B cell (primary cell): Measurements from ENCODE around the gene SGCA. TPM values are rescaled to one million over a fixed set of nuclear protein-coding genes. Genes with fewer than 3 reads are reported as not detected.
A peak's percentile ranks its signal among the peaks of the same experiment; 100 is the strongest.

Experiments
- ATAC-seq: fragments of 200-7000 bp; cut with Tn5 transposase; one replicate; pipeline ENCODE4 v1.10.0; 2021; ENCODE audit warnings: low read depth, mild to moderate bottlenecking, moderate number of reproducible peaks, moderate library complexity
- CTCF ChIA-PET: fragments of 350-600 bp; sonication (Branson Sonifier 250); formaldehyde crosslinking; loops from one replicate; lab custom pipeline; 2021; ENCODE audit warnings: antibody characterized with exemption, inconsistent platforms; lab: Charles Lee
- POLR2A ChIA-PET: fragments of 350-600 bp; sonication (Branson Sonifier 250); formaldehyde crosslinking; loops from one replicate; lab custom pipeline; 2021; ENCODE audit warnings: antibody characterized with exemption; lab: Charles Lee
- DNase-seq: peaks from one replicate; pipeline ENCODE4 v3.0.0; 2013
- H2AFZ ChIP-seq: 2 replicates; pipeline ENCODE4 v1.6.1; 2012; ENCODE audit warnings: mild to moderate bottlenecking, low read depth, low read length; ENCODE audit not compliant: insufficient read depth, poor library complexity, severe bottlenecking
- H3K27ac ChIP-seq, 2 donors: 1 replicate in 1 of 2; 2 replicates in 1 of 2; pipeline ENCODE4 v1.5.1; 2012 to 2013; ENCODE audit warnings: low read length in 2 of 2, mild to moderate bottlenecking in 2 of 2, moderate library complexity in 1 of 2
- H3K27me3 ChIP-seq, 4 experiments: fragments of 200-600 bp in 1 of 4; sonication (generic) in 1 of 4; replicated peaks in 1 of 4; 1 replicate in 2 of 4; 2 replicates in 2 of 4; pipeline versions ENCODE4 v1.6.1 to v1.7.0; 2013 to 2016; ENCODE audit warnings: low read length in 3 of 4, mild to moderate bottlenecking in 2 of 4, mixed read lengths in 1 of 4, moderate library complexity in 1 of 4; ENCODE audit not compliant: insufficient read depth in 4 of 4, control insufficient read depth in 3 of 4; ENCODE audit errors: control extremely low read depth in 1 of 4
- H3K36me3 ChIP-seq, 2 experiments: replicated peaks in 1 of 2; 1 replicate in 1 of 2; 2 replicates in 1 of 2; pipeline versions ENCODE4 v1.6.1 to v1.7.1; 2013; ENCODE audit warnings: low read length in 1 of 2; ENCODE audit not compliant: insufficient read depth in 2 of 2, control insufficient read depth in 1 of 2; ENCODE audit errors: control extremely low read depth in 1 of 2, extremely low read depth in 1 of 2
- H3K4me1 ChIP-seq, 2 donors: fragments of 200-600 bp in 1 of 2; sonication (generic) in 1 of 2; 1 replicate in 1 of 2; 2 replicates in 1 of 2; pipeline versions ENCODE4 v1.5.1 to v1.6.1; 2013 to 2017; ENCODE audit warnings: low read length in 2 of 2; ENCODE audit not compliant: control insufficient read depth in 2 of 2, insufficient read depth in 2 of 2
- H3K4me2 ChIP-seq: replicated peaks from 2 replicates; pipeline ENCODE3; 2012; ENCODE audit warnings: mild to moderate bottlenecking, low read depth, low read length; ENCODE audit not compliant: poor library complexity, severe bottlenecking
- H3K4me3 ChIP-seq, 5 experiments: fragments of 200-600 bp in 1 of 5; sonication (generic) in 1 of 5; 1 replicate in 3 of 5; 2 replicates in 2 of 5; pipeline versions ENCODE4 v1.5.1 to v1.7.0; 2011 to 2016; ENCODE audit warnings: low read length in 4 of 5, mild to moderate bottlenecking in 4 of 5, low read depth in 2 of 5, control low read depth in 1 of 5, moderate library complexity in 1 of 5; ENCODE audit not compliant: insufficient read depth in 1 of 5; ENCODE audit errors: control extremely low read depth in 1 of 5, extremely low read depth in 1 of 5
- H3K79me2 ChIP-seq: fragments of 200-600 bp; sonication (generic); one replicate; pipeline ENCODE4 v1.6.0; 2016; ENCODE audit warnings: low read length; ENCODE audit not compliant: control insufficient read depth, insufficient read depth
- H3K9ac ChIP-seq: fragments of 200-600 bp; sonication (generic); 2 replicates; pipeline ENCODE4 v1.6.1; 2017; ENCODE audit warnings: mild to moderate bottlenecking, low read length, moderate library complexity
- H3K9me3 ChIP-seq, 3 donors: one replicate each; pipeline versions ENCODE4 v1.6.1 to v1.7.1; 2013; ENCODE audit warnings: low read length in 2 of 3; ENCODE audit not compliant: control insufficient read depth in 2 of 3, insufficient read depth in 1 of 3; ENCODE audit errors: control extremely low read depth in 1 of 3
- H4K20me1 ChIP-seq: 2 replicates; pipeline ENCODE4 v1.6.0; 2012; ENCODE audit warnings: mild to moderate bottlenecking, low read length; ENCODE audit not compliant: insufficient read depth, control insufficient read depth, poor library complexity, severe bottlenecking
- H3K27ac Mint-ChIP-seq: one replicate; pipeline ENCODE4 v1.8.0; 2021; ENCODE audit warnings: mixed read lengths
- H3K27me3 Mint-ChIP-seq: one replicate; pipeline ENCODE4 v1.8.0; 2021; ENCODE audit warnings: mixed read lengths
- H3K4me1 Mint-ChIP-seq: one replicate; pipeline ENCODE4 v1.8.0; 2021; ENCODE audit warnings: mixed read lengths
- H3K4me3 Mint-ChIP-seq: one replicate; pipeline ENCODE4 v1.8.0; 2021; ENCODE audit warnings: mixed read lengths
- H3K9me3 Mint-ChIP-seq: one replicate; pipeline ENCODE4 v1.8.0; 2022; ENCODE audit warnings: mixed read lengths; ENCODE audit not compliant: insufficient read depth
- EZH2 ChIP-seq: IDR thresholded peaks from 2 replicates; pipeline ENCODE4 v1.6.1; 2012; ENCODE audit warnings: borderline replicate concordance, low read depth, mild to moderate bottlenecking, moderate library complexity, low read length; ENCODE audit not compliant: insufficient read depth, poor library complexity, severe bottlenecking
- WGBS: methylation state at CpG from one replicate; pipeline ENCODE4 v1.1.5; 2013; ENCODE audit warnings: missing lambda C conversion rate; ENCODE audit not compliant: insufficient coverage; 5-methylcytosine and 5-hydroxymethylcytosine counted together
- intact Hi-C: fragments of 100-400 bp; cut with micrococcal nuclease; formaldehyde crosslinking; loops from one replicate; pipeline ENCODE4 v1.10.0; 2022
- polyA plus RNA-seq: library from polyadenylated mRNA; depleted of rRNA; stranded (reverse); fragments of >200 nt; gene quantifications from 2 replicates; pipeline ENCODE4 v1.2.3, GENCODE V29; 2012
- total RNA-seq, 2 donors: library from RNA; stranded (reverse); fragments of 120-200 nt in 1 of 2; gene quantifications; 1 replicate in 1 of 2; 2 replicates in 1 of 2; pipeline versions ENCODE4 v1.2.3 to v1.2.4, GENCODE V29; 2013 to 2022
- TF ChIP-seq, protein P1 (sequence below): fragments of 200-600 bp; IDR thresholded peaks from one replicate; pipeline ENCODE4 v1.8.0; 2022; ENCODE audit warnings: antibody characterized with exemption, mild to moderate bottlenecking

Gene SGCA
- total and polyA plus RNA-seq, 2 donors (not counting 1 experiment from before 2014, with no cell fraction given), result 4.4 to 4.5 TPM

DNA sequence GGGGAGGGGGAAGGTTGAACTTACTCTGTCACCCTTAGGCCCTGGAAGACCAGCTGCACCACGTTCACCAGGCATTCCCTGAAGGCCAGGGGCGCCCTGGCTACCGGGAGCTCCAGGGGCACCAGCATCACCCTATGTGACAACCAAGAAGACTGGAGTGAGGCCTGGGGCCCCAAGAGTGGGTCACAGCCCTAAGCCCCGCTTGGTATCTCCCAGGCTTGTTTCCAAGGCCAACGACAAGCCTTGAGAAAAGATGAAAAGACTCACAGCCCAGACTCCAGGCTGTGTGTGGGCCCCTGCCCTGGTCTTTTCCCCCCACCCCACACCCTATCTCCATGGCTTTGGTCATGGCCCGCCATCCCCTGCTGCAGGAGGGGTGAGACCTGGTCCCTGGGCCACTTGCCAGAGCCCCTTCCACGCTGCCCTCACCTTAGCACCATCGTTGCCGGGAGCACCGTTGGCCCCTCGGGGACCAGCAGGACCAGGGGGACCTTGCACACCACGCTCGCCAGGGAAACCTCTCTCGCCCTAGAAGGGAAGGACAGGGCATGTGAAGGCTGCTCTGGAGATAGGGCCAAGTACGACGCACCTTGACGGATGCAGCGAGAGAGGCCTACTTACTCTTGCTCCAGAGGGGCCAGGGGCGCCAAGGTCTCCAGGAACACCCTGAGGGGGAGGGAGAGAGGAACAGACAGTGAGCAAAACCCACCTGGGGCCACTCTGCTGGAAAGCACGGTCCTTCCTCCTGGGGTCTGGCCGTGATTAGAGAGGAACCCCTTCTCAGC is 25.7 kb downstream of the SGCA start:
- H3K4me1 ChIP-seq, result peaks cover 8 to 14% of the 10 kb centered on the region in 2 donors
- Mint-ChIP-seq H3K4me3 (no peak overlapping the region), H3K9me3 (no peaks in the 10 kb centered on the region), H3K4me1 (peaks cover 10% of the 10 kb centered on the region), H3K27me3 (no peaks in the 10 kb centered on the region), H3K27ac (no peak overlapping the region)
- WGBS, result 93% methylated on average over 17 of the region's 21 CpGs
- TF ChIP-seq EZH2, result no peak
- TF ChIP-seq, protein P1, sequence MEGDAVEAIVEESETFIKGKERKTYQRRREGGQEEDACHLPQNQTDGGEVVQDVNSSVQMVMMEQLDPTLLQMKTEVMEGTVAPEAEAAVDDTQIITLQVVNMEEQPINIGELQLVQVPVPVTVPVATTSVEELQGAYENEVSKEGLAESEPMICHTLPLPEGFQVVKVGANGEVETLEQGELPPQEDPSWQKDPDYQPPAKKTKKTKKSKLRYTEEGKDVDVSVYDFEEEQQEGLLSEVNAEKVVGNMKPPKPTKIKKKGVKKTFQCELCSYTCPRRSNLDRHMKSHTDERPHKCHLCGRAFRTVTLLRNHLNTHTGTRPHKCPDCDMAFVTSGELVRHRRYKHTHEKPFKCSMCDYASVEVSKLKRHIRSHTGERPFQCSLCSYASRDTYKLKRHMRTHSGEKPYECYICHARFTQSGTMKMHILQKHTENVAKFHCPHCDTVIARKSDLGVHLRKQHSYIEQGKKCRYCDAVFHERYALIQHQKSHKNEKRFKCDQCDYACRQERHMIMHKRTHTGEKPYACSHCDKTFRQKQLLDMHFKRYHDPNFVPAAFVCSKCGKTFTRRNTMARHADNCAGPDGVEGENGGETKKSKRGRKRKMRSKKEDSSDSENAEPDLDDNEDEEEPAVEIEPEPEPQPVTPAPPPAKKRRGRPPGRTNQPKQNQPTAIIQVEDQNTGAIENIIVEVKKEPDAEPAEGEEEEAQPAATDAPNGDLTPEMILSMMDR, result no peak
- POLR2A ChIA-PET, result no interaction called here
- no peak overlapping the region for H2AFZ ChIP-seq
- no peaks in the 10 kb centered on the region for H3K79me2 ChIP-seq
- H3K36me3 ChIP-seq, result no peaks in the 10 kb centered on the region
- no peaks in the 10 kb centered on the region for H3K27me3 ChIP-seq
- no peak overlapping the region for H3K27ac ChIP-seq
- CTCF ChIA-PET, result interaction anchor here (1.3 to 1.9 kb wide), 3 partner anchors 9 to 18 kb away, joined by 3 to 4 read pairs (median 4); no protein-coding TSS in a partner anchor
- H4K20me1 ChIP-seq, result no peaks in the 10 kb centered on the region
- no peak overlapping the region for H3K4me3 ChIP-seq
- DNase-seq (no peak), ATAC-seq (no peak)
- H3K9ac ChIP-seq, result no peak overlapping the region
- H3K4me2 ChIP-seq, result no peak overlapping the region
- intact Hi-C loops, result no loop called here
- H3K9me3 ChIP-seq, result peaks cover 0 to 3% (median 0%) of the 10 kb centered on the region in 3 donors

DNA sequence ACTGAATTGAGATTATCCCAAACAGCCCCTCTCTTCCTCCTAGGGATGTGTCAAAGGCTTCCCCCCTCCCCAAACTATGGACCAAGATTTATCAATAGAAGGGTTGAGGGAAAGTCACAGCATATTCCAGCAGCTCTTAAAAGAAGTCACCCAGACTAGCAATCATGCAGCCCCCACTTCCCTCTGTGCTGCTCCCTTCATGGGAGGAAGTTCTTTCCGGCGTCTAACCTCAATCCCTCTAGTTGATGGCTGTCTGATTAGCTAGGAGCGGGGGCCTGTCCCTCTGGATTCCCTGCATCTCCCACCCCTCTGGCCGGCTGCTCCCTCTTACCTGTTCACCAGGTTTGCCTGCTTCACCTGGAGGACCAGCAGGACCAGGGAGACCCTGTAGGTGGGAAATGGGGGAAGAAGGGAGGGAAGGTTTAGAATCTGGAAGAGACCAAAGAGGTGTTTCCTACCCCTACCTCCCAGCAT is 26.4 kb downstream of the SGCA start:
- peak overlapping the region; percentile 28 for H3K4me2 ChIP-seq
- WGBS, result 100% methylated on average over 1 of the region's 4 CpGs
- peaks cover 8 to 14% of the 10 kb centered on the region in 2 donors for H3K4me1 ChIP-seq
- H3K36me3 ChIP-seq, result no peaks in the 10 kb centered on the region
- H3K27me3 Mint-ChIP-seq, result no peaks in the 10 kb centered on the region
- no peak overlapping the region for H3K4me3 Mint-ChIP-seq
- H3K9ac ChIP-seq, result no peak overlapping the region
- peak overlapping the region; percentile 20 for H3K27ac Mint-ChIP-seq
- TF ChIP-seq, protein P1, result no peak
- TF ChIP-seq EZH2, result no peak
- H3K9me3 ChIP-seq, result no peaks in the 10 kb centered on the region
- ChIA-PET CTCF (interaction anchor here (1.6 to 1.9 kb wide), 2 partner anchors 11 to 14 kb away, joined by 3 to 4 read pairs; no protein-coding TSS in a partner anchor), POLR2A (no interaction called here)
- no peak overlapping the region for H3K27ac ChIP-seq
- H3K4me3 ChIP-seq, result no peak overlapping the region
- intact Hi-C loops, result no loop called here
- H3K27me3 ChIP-seq, result no peaks in the 10 kb centered on the region
- H2AFZ ChIP-seq, result no peak overlapping the region
- H3K79me2 ChIP-seq, result no peaks in the 10 kb centered on the region
- ATAC-seq (no peak), DNase-seq (no peak)
- H4K20me1 ChIP-seq, result no peaks in the 10 kb centered on the region
- peaks cover 10% of the 10 kb centered on the region for H3K4me1 Mint-ChIP-seq
- H3K9me3 Mint-ChIP-seq, result no peaks in the 10 kb centered on the region
